HG02588 (cell line): ENCODE results near the gene APCDD1L.
"Not testable (repeated sequence)": the region's sequence is repeated elsewhere in the genome, so short reads cannot be mapped to it uniquely, and the experiment has no call there.

Source experiments
- ATAC-seq: cut with Tn5 transposase; IDR thresholded peaks from one replicate; pipeline ENCODE4 v1.9.1; 2021; ENCODE audit warnings: mild to moderate bottlenecking, moderate library complexity; ENCODE audit not compliant: unreplicated experiment

The APCDD1L gene

DNA sequence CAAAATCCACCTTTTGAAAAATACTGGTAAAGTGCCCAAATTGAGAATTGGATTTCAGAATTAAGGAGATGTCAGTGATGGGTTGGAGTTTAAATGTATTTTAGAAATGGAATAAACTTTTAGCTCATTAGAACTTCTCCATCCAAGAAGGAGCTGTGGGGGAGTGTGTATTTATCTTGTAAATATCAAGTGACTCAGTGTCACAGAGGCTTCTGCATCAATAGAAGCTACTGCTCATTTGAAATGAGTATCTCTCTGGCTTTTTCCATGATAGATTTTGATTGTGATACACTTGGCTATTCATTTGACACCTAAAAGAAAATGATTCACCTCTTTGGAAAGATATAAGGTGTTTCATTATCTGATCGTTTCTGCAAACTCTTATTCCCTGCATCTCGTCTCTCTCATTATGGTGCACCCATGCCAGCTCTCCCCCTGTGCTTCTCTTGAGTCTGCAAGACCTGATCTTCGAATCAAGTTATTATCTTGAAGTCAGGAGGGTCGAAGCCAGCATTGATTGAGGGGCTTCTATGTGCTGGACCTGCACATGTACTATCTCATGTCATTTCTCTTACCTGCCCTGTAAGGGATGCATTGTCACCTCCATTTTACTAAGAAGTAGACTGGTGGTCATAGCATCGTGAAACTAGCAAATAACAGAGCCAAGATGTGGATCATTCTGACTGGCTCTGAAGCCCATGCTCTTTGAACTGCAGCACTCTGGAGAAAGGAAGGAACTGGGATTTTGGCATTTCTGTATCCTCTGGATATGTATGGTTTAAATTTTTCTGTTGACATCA, 96.0 kb downstream of the APCDD1L start:
- ATAC-seq, result no peak

DNA sequence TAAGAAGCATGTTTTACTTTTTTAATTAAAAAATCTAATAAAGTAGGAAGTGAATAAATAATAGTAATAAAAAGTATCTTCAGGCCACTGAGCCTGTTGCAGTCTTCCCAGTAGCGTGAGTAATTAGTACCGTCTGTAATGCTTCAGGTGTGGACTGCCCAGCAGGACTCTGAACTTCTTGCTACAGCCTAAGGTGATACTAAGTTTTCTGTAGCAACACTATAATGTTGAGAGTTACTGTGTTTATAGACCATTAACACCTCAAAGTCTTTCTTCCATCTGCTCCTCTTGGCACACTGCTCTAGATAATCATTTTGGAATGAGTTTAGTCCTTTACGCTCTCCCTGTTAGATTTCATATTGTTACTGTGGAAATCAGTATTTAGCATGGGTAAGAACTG, 97.8 kb downstream of the APCDD1L start:
- no peak for ATAC-seq

DNA sequence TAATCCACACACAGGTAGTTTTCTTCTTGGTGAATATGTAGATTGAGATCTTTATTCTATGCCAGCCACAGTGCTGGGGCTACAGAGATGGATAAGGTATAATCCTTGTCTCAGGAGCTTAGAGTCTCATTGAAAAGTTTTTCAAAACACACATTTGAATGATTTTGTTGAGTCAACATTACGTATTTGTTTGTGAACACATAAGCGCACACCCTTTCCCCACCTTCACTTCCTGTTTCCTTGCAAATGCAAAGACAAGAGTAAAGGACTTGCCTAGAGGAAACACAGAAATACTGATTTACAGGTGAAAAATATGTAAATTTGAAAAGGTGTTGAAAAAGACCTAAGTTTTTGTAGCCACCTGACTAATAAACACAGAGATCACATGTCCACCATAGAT, 98.4 kb downstream of the APCDD1L start:
- ATAC-seq, result no peak

DNA sequence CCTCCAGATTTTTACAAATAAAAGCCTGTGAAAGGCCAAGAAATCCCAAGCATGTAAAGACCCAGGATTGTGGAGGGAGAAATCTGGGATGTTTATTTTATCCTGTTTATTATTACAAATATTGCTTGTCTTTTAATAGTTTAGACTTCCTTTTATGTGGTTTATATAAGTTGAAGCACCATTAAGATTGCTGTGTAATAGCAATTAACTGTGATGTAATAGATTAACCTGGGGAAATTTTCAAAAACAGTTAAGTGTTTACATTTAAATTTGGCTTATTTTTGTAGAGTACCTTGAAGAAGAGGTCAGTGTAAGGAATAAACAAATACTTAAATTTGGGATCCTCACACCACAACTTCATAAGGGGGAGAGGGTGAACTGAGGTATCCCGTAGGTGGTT, 99.1 kb downstream of the APCDD1L start:
- ATAC-seq, result no peak

DNA sequence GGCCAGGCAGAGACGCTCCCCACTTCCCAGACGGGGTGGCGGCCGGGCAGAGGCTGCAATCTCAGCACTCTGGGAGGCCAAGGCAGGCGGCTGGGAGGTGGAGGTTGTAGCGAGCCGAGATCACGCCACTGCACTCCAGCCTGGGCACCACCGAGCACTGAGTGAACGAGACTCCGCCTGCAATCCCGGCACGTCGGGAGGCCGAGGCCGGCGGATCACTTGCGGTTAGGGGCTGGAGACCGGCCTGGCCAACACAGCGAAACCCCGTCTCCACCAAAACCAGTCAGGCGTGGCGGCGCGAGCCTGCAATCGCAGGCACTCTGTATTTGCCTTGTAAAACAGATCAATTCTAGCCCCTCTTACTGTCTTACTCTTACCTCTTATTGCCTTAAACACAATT, 100.4 kb downstream of the APCDD1L start:
- not testable (repeated sequence) for ATAC-seq

DNA sequence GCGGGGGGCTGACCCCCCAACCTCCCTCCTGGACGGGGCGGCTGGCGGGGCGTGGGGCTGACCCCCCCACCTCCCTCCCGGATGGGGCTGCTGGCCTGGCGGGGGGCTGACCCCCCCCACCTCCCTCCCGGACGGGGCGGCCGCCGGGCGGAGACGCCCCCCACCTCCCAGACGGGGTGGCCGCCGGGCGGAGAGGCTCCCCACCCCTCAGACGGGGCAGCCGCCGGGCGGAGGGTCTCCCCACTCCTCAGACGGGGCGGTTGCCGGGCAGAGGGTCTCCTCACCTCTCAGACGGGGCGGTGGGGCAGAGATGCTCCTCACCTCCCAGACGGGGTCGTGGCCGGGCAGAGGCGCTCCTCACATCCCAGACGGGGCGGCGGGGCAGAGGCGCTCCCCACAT, 101.0 kb downstream of the APCDD1L start:
- not testable (repeated sequence) for ATAC-seq
